ENCODE results near the gene PBRM1. TPM values are rescaled to one million over a fixed set of nuclear protein-coding genes. Genes with fewer than 3 reads are reported as not detected.

PBRM1 gene
- total and polyA plus RNA-seq, 2 of the 13 experiments (the other 11 are each of a cell fraction or from before 2014, with no cell fraction given) = 10.9 to 33.2 TPM

GRCh38 chr3:52517796-52518722, 167.7 kb downstream of the PBRM1 start:
- BruUV-seq (replicated peaks) = no TSS peak
- Histone ChIP-seq H3K9me3 (ENCODE audit: low read length) (no peaks in the 10 kb centered on the region), H3K9ac (ENCODE audit: insufficient read depth, low read depth, low read length) (no peak overlapping the region), H3K27ac (ENCODE audit: extremely low read length, insufficient read depth, low read length) (no peak overlapping the region), H3K79me2 (ENCODE audit: insufficient read depth, low read length) (no peaks in the 10 kb centered on the region), H2AFZ (ENCODE audit: low read length) (no peak overlapping the region), H3K36me3 (replicated peaks in 1 of 2; ENCODE audit: control insufficient read depth in 1 of 2, insufficient read depth in 2 of 2, low read length in 2 of 2) (no peaks in the 10 kb centered on the region), H3K4me3 (replicated peaks in 1 of 3; ENCODE audit: insufficient read depth in 1 of 3, low read depth in 2 of 3, low read length in 3 of 3) (no peak overlapping the region), H4K20me1 (ENCODE audit: insufficient read depth, low read length) (no peaks in the 10 kb centered on the region), H3K27me3 (ENCODE audit: control insufficient read depth in 1 of 2, insufficient read depth in 2 of 2, low read length in 2 of 2) (peaks cover 23 to 52% of the 10 kb centered on the region in 2 experiments), H3K4me1 (ENCODE audit: insufficient read depth, low read length) (peaks cover 27% of the 10 kb centered on the region), H3K4me2 (ENCODE audit: low read depth, low read length) (0 out of 2 replicates have a peak overlapping the region, but pooled peaks have one; percentile 15)
- FAIRE-seq (no peak), ATAC-seq (peak; percentile 17), DNase-seq (ENCODE audit: low spot score) (no peak)
- 39% methylated on average over 11 of the region's 25 CpGs for WGBS (ENCODE audit: low lambda C conversion rate)
- intact Hi-C loops (cut with micrococcal nuclease; ENCODE audit: unreplicated experiment) (no loop called here), in situ Hi-C loops (cut with HindIII; ENCODE audit: extremely low pct_ligation_motif_present, low pct_unique_long_range_greater_than_20kb) (no loop called here)
- POLR2A ChIA-PET = interaction anchor here (1.0 to 1.4 kb wide), 2 partner anchors 9 to 14 kb away, joined by 3 to 5 read pairs; no protein-coding TSS in a partner anchor
- CTCF ChIA-PET (ENCODE audit: low intra/inter-chr PET ratio, low total read pairs) = no interaction called here
- TF ChIP-seq CTCF (CRISPR knock-in tag; IDR thresholded peaks at IDR 0.05) (0 out of 2 replicates have a peak, but pooled peaks have one; percentile 8), ZNF580 (CRISPR knock-in tag; IDR thresholded peaks at IDR 0.05; ENCODE audit: borderline replicate concordance, low read depth) (no peak), GZF1 (CRISPR knock-in tag; IDR thresholded peaks at IDR 0.05) (no peak), ZFP91 (CRISPR knock-in tag; IDR thresholded peaks at IDR 0.05; ENCODE audit: borderline replicate concordance) (peak; percentile 41; the same call in 1 of the 2 replicates), PRDM10 (CRISPR knock-in tag; IDR thresholded peaks at IDR 0.05; ENCODE audit: low read depth) (no peak), NR2F1 (CRISPR knock-in tag; IDR thresholded peaks at IDR 0.05) (no peak), NFYC (CRISPR knock-in tag; IDR thresholded peaks at IDR 0.05) (no peak), DBP (CRISPR knock-in tag; IDR thresholded peaks at IDR 0.05; ENCODE audit: not compliant biosample characterization) (no peak), RXRA (CRISPR knock-in tag; IDR thresholded peaks at IDR 0.05) (peak; percentile 36; the same call in 1 of the 2 replicates), RARA (CRISPR knock-in tag; IDR thresholded peaks at IDR 0.05) (0 out of 2 replicates have a peak, but pooled peaks have one; percentile 18), CSRNP1 (CRISPR knock-in tag; IDR thresholded peaks at IDR 0.05) (no peak)
